Measurements from ENCODE around the gene PLAAT2. TPM values are rescaled to one million over a fixed set of nuclear protein-coding genes. Genes with fewer than 3 reads are reported as not detected.

PLAAT2 gene
- total RNA-seq, 1 donor from 2014 or later, result not detected

- no peak for DNase-seq
These were observed 59.7 kb downstream of the PLAAT2 start for GRCh38 chr11:63503492-63503891.

More at GRCh38 chr11:63503492-63503891, 59.7 kb downstream of the PLAAT2 start:
- ATAC-seq, result no peak
- intact Hi-C loops (cut with micrococcal nuclease), result no loop called here

Other genes with a start within 250 kb of the PLAAT2 start
- gene SLC22A9, start 193.6 kb downstream of the PLAAT2 start, total RNA-seq, result not detected
- 1.5 TPM for gene PLAAT5, start 72.2 kb downstream of the PLAAT2 start, total RNA-seq
- 0.72 TPM for gene LGALS12, start 57.3 kb downstream of the PLAAT2 start, total RNA-seq
- 25.3 TPM for gene PLAAT4, start 26.6 kb downstream of the PLAAT2 start, total RNA-seq
- 149 TPM for gene PLAAT3, start 51.1 kb upstream of the PLAAT2 start, total RNA-seq
- gene ATL3, start 108.0 kb upstream of the PLAAT2 start, total RNA-seq, result 13.6 TPM
- 44.8 TPM for gene RTN3, start 118.1 kb upstream of the PLAAT2 start, total RNA-seq
- 16.4 TPM for gene ZFTA, start 205.4 kb upstream of the PLAAT2 start, total RNA-seq

All from left ventricle myocardium superior (tissue), 1 donor.